Right ventricle myocardium inferior (tissue), 1 donor: ENCODE results near the gene SLC20A1. TPM values are rescaled to one million over a fixed set of nuclear protein-coding genes. Genes with fewer than 3 reads are reported as not detected.
"Not testable (repeated sequence)": the region's sequence is repeated elsewhere in the genome, so short reads cannot be mapped to it uniquely, and the experiment has no call there.

Experiments
- ATAC-seq: fragments of 200-7000 bp; cut with Tn5 transposase; one replicate; pipeline ENCODE4 v1.9.1; 2020; ENCODE audit warnings: mild to moderate bottlenecking, moderate library complexity
- DNase-seq: peaks from one replicate; pipeline ENCODE4 v3.0.0; 2021; ENCODE audit errors: missing footprints
- intact Hi-C: fragments of 100-400 bp; cut with DNase I; formaldehyde crosslinking; loops from one replicate; pipeline ENCODE4 v1.11.0; 2022
- long read RNA-seq: library from polyadenylated mRNA; unstranded; transcript quantifications from one replicate; pipeline ENCODE4 v2.0.0, GENCODE V29; 2021
- total RNA-seq: library from RNA; stranded (reverse); fragmentation: NEBNext Ultra II Directional; extraction: Animal tissue kit (Norgen Biotek cat#: 25700); gene quantifications from one replicate; pipeline ENCODE4 v1.2.1, GENCODE V29; 2021
- donor health status: DM: no; HTN: yes; CAD: no; lungs with severe emphysema.

SLC20A1 gene
- total RNA-seq: 10.2 TPM
- long read RNA-seq, transcript SLC20A1-201 (11 exons, 3,381 nt): major isoform, 5 of 8 reads
- long read RNA-seq, partial matches to known transcripts: 1 of 8 reads
- long read RNA-seq, other reads (novel, unspliced or antisense): 2 of 8 reads

GRCh38 chr2:112645310-112646101, at the start of gene SLC20A1:
TSS of gene SLC20A1 (plus strand) at chr2:112645939. CDS start at chr2:112646829, 890 bp downstream.
- intact Hi-C loops: no loop called here
- ATAC-seq (peak; percentile 99), DNase-seq (peak; percentile 98)

GRCh38 chr2:112597537-112598322, 48.0 kb upstream of the SLC20A1 start:
- intact Hi-C loops: no loop called here
- no peak for ATAC-seq
- no peak for DNase-seq

GRCh38 chr2:112600634-112601033, 45.1 kb upstream of the SLC20A1 start:
- intact Hi-C loops: loop anchor here (1.0 kb wide), 2 partner anchors 43 to 126 kb away; no protein-coding TSS in a partner anchor
- ATAC-seq: no peak
- DNase-seq: no peak

- intact Hi-C loops: no loop called here
- DNase-seq (no peak), ATAC-seq (no peak)
These were observed 44.0 kb upstream of the SLC20A1 start for GRCh38 chr2:112601754-112602153.

- no peak for DNase-seq
- intact Hi-C loops: no loop called here
- no peak for ATAC-seq
These were observed 42.8 kb upstream of the SLC20A1 start for GRCh38 chr2:112602917-112603316.

- ATAC-seq: no peak
- no peak for DNase-seq
- intact Hi-C loops: no loop called here
These were observed 42.0 kb upstream of the SLC20A1 start for GRCh38 chr2:112603731-112604130.

- DNase-seq (no peak), ATAC-seq (no peak)
- intact Hi-C loops: no loop called here
These were observed 40.8 kb upstream of the SLC20A1 start for GRCh38 chr2:112604952-112605351.

GRCh38 chr2:112605926-112606325, 39.8 kb upstream of the SLC20A1 start:
- DNase-seq (no peak), ATAC-seq (no peak)
- intact Hi-C loops: no loop called here

- intact Hi-C loops: no loop called here
- DNase-seq (no peak), ATAC-seq (no peak)
These were observed 39.2 kb upstream of the SLC20A1 start for GRCh38 chr2:112606547-112606946.

GRCh38 chr2:112607680-112608438, 37.9 kb upstream of the SLC20A1 start:
- ATAC-seq (no peak), DNase-seq (no peak)
- intact Hi-C loops: no loop called here

- intact Hi-C loops, ATAC-seq, DNase-seq: not testable (repeated sequence)
These were observed 36.4 kb upstream of the SLC20A1 start for GRCh38 chr2:112609320-112609719.

- DNase-seq, ATAC-seq, intact Hi-C loops: not testable (repeated sequence)
These were observed 33.5 kb upstream of the SLC20A1 start for GRCh38 chr2:112612283-112612682.

- ATAC-seq: no peak
- DNase-seq: no peak
- intact Hi-C loops: no loop called here
These were observed 31.4 kb upstream of the SLC20A1 start for GRCh38 chr2:112614201-112614840.

GRCh38 chr2:112615051-112615450, 30.7 kb upstream of the SLC20A1 start:
- ATAC-seq (no peak), DNase-seq (no peak)
- intact Hi-C loops: no loop called here

- DNase-seq, intact Hi-C loops, ATAC-seq: not testable (repeated sequence)
These were observed 29.9 kb upstream of the SLC20A1 start for GRCh38 chr2:112615798-112616197.

- DNase-seq (no peak), ATAC-seq (no peak)
- intact Hi-C loops: no loop called here
These were observed 27.4 kb upstream of the SLC20A1 start for GRCh38 chr2:112618383-112618782.

- ATAC-seq (no peak), DNase-seq (no peak)
- intact Hi-C loops: no loop called here
These were observed 23.8 kb upstream of the SLC20A1 start for GRCh38 chr2:112621790-112622527.

- intact Hi-C loops: no loop called here
- DNase-seq: no peak
- ATAC-seq: no peak
These were observed 23.2 kb upstream of the SLC20A1 start for GRCh38 chr2:112622528-112622849.
